ENCODE data around the gene TP53. TPM values are rescaled to one million over a fixed set of nuclear protein-coding genes. Genes with fewer than 3 reads are reported as not detected.
A peak's percentile ranks its signal among the peaks of the same experiment; 100 is the strongest.

The TP53 gene
- polyA plus RNA-seq, 3 donors: 16.2 to 35.1 (median 25.8) TPM

- no CpG with 5 or more reads among the region's 1 CpG for WGBS (ENCODE audit: insufficient coverage)
- Histone ChIP-seq H3K4me3 (replicated peaks in 1 of 3; ENCODE audit: low read depth in 2 of 3, low read length in 3 of 3) (no peak overlapping the region), H3K27me3 (ENCODE audit: control insufficient read depth in 2 of 2, insufficient read depth in 2 of 2, low read length in 2 of 2) (no peaks in the 10 kb centered on the region), H3K79me2 (ENCODE audit: insufficient read depth, low read length) (no peaks in the 10 kb centered on the region), H4K20me1 (ENCODE audit: insufficient read depth, low read length) (no peaks in the 10 kb centered on the region), H3K9ac (ENCODE audit: insufficient read depth, low read length, poor library complexity, severe bottlenecking) (no peak overlapping the region), H3K4me2 (replicated peaks; ENCODE audit: extremely low read depth, low read length, poor library complexity, severe bottlenecking) (no peak overlapping the region), H2AFZ (ENCODE audit: insufficient read depth, low read depth, low read length, poor library complexity, severe bottlenecking) (no peak overlapping the region), H3K4me1 (ENCODE audit: control insufficient read depth in 1 of 2, insufficient read depth in 2 of 2, low read length in 2 of 2) (peaks cover 4 to 13% of the 10 kb centered on the region in 2 donors), H3K27ac (ENCODE audit: low read depth in 1 of 2, low read length in 2 of 2) (no peak overlapping the region), H3K9me3 (replicated peaks in 1 of 2; ENCODE audit: control insufficient read depth in 1 of 2, insufficient read depth in 1 of 2, low read length in 2 of 2) (no peaks in the 10 kb centered on the region), H3K36me3 (replicated peaks in 1 of 2; ENCODE audit: control insufficient read depth in 1 of 2, insufficient read depth in 2 of 2, low read length in 2 of 2) (no peaks in the 10 kb centered on the region)
- TF ChIP-seq, protein P1, sequence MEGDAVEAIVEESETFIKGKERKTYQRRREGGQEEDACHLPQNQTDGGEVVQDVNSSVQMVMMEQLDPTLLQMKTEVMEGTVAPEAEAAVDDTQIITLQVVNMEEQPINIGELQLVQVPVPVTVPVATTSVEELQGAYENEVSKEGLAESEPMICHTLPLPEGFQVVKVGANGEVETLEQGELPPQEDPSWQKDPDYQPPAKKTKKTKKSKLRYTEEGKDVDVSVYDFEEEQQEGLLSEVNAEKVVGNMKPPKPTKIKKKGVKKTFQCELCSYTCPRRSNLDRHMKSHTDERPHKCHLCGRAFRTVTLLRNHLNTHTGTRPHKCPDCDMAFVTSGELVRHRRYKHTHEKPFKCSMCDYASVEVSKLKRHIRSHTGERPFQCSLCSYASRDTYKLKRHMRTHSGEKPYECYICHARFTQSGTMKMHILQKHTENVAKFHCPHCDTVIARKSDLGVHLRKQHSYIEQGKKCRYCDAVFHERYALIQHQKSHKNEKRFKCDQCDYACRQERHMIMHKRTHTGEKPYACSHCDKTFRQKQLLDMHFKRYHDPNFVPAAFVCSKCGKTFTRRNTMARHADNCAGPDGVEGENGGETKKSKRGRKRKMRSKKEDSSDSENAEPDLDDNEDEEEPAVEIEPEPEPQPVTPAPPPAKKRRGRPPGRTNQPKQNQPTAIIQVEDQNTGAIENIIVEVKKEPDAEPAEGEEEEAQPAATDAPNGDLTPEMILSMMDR (IDR thresholded peaks at IDR 0.05): no peak
- intact Hi-C loops (cut with micrococcal nuclease): no loop called here
- Mint-ChIP-seq H3K9me3 (peaks cover 0 to 2% (median 0%) of the 10 kb centered on the region in 7 donors), H3K4me1 (peaks cover 10% of the 10 kb centered on the region), H3K36me3 (no peaks in the 10 kb centered on the region), H3K4me3 (no peak overlapping the region), H3K27me3 (ENCODE audit: low read depth in 3 of 3) (peaks cover 0 to 7% (median 3%) of the 10 kb centered on the region in 3 donors), H3K27ac (peak overlapping the region in 2 of 7 donors; percentile 12 to 21)
- DNase-seq: peak in 2 of 3 donors; percentile 24 to 40
Measured at GRCh38 chr17:7729816-7730215, 42.5 kb upstream of the TP53 start.

DNA sequence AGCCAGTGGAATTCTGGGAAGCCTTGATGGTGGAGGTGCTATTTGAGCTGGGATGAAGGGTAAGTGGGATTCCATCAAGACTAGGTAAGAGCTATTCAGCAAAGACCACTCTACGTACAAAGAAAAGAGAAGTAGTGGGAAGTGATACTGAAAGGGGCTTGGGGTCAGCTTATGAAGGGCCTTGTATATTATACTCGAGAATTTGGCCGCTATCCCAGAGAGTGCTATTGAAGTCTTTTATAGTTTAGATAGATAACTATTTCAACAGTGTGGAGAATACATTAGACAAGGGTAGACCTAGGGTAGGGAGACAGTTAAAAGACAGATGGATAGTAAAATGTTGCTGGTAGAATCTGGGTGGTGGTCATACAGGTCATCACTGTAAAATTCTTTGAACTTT lies 40.6 kb upstream of the TP53 start:
- TF ChIP-seq, protein P1 (IDR thresholded peaks at IDR 0.05): no peak
- Histone ChIP-seq H3K4me1 (ENCODE audit: control insufficient read depth in 1 of 2, insufficient read depth in 2 of 2, low read length in 2 of 2) (peaks cover 4 to 13% of the 10 kb centered on the region in 2 donors), H4K20me1 (ENCODE audit: insufficient read depth, low read length) (no peaks in the 10 kb centered on the region), H3K27me3 (ENCODE audit: control insufficient read depth in 2 of 2, insufficient read depth in 2 of 2, low read length in 2 of 2) (no peaks in the 10 kb centered on the region), H3K4me2 (replicated peaks; ENCODE audit: extremely low read depth, low read length, poor library complexity, severe bottlenecking) (no peak overlapping the region), H3K36me3 (replicated peaks in 1 of 2; ENCODE audit: control insufficient read depth in 1 of 2, insufficient read depth in 2 of 2, low read length in 2 of 2) (no peaks in the 10 kb centered on the region), H2AFZ (ENCODE audit: insufficient read depth, low read depth, low read length, poor library complexity, severe bottlenecking) (no peak overlapping the region), H3K27ac (ENCODE audit: low read depth in 1 of 2, low read length in 2 of 2) (no peak overlapping the region), H3K9me3 (replicated peaks in 1 of 2; ENCODE audit: control insufficient read depth in 1 of 2, insufficient read depth in 1 of 2, low read length in 2 of 2) (no peaks in the 10 kb centered on the region), H3K9ac (ENCODE audit: insufficient read depth, low read length, poor library complexity, severe bottlenecking) (no peak overlapping the region), H3K4me3 (replicated peaks in 1 of 3; ENCODE audit: low read depth in 2 of 3, low read length in 3 of 3) (no peak overlapping the region), H3K79me2 (ENCODE audit: insufficient read depth, low read length) (no peaks in the 10 kb centered on the region)
- DNase-seq: no peak
- WGBS (ENCODE audit: insufficient coverage): 80% methylated on average over 2 of the region's 3 CpGs
- Mint-ChIP-seq H3K36me3 (no peaks in the 10 kb centered on the region), H3K9me3 (peaks cover 0 to 2% (median 0%) of the 10 kb centered on the region in 7 donors), H3K27me3 (ENCODE audit: low read depth in 3 of 3) (peaks cover 3 to 7% (median 3%) of the 10 kb centered on the region in 3 donors), H3K27ac (no peak overlapping the region), H3K4me1 (peaks cover 10% of the 10 kb centered on the region), H3K4me3 (no peak overlapping the region)
- intact Hi-C loops (cut with micrococcal nuclease): no loop called here

Measured in CD14-positive monocyte (primary cell).